GM12872 (cell line): ENCODE results near the gene KIF24.

Experiments used
- CTCF ChIP-seq: IDR thresholded peaks from 3 replicates; pipeline ENCODE4 v1.5.1; 2011; ENCODE audit warnings: low read depth, mild to moderate bottlenecking, low read length, moderate library complexity; ENCODE audit not compliant: insufficient read depth

Gene KIF24

GRCh38 chr9:34334337-34334824, 5.3 kb upstream of the KIF24 start:
- no peak for TF ChIP-seq CTCF

- no peak for TF ChIP-seq CTCF
Observed at GRCh38 chr9:34333836-34334235, 4.8 kb upstream of the KIF24 start.

- peak; percentile 41; the same call in 2 of the 3 replicates for TF ChIP-seq CTCF
Observed at GRCh38 chr9:34332076-34332964, 3.3 kb upstream of the KIF24 start.

GRCh38 chr9:34331196-34331595, 2.1 kb upstream of the KIF24 start:
- no peak for TF ChIP-seq CTCF

- no peak for TF ChIP-seq CTCF
Observed at GRCh38 chr9:34328500-34328986, 525 bp downstream of the KIF24 start.

- TF ChIP-seq CTCF = no peak
Observed at GRCh38 chr9:34326690-34327089, 2.4 kb downstream of the KIF24 start.

- TF ChIP-seq CTCF = no peak
Observed at GRCh38 chr9:34322899-34323591, 6.0 kb downstream of the KIF24 start.
